Measurements from ENCODE around the gene SLF2. TPM values are rescaled to one million over a fixed set of nuclear protein-coding genes. Genes with fewer than 3 reads are reported as not detected.

The SLF2 gene
- total RNA-seq, 4 donors from 2014 or later, result 22.1 to 32.4 (median 25.6) TPM

- no peak for ATAC-seq
- TF ChIP-seq POLR2AphosphoS5 (IDR thresholded peaks at IDR 0.05), result no peak
- no peak for TF ChIP-seq POLR2A (IDR thresholded peaks at IDR 0.05)
- TF ChIP-seq EP300 (IDR thresholded peaks at IDR 0.05), result no peak
- TF ChIP-seq CTCF (IDR thresholded peaks at IDR 0.05), result no peak
These were observed 30.7 kb downstream of the SLF2 start for GRCh38 chr10:100943508-100943907.

GRCh38 chr10:100945754-100946153, 33.0 kb downstream of the SLF2 start:
- H3K4me3 ChIP-seq, result no peak overlapping the region
- H3K36me3 ChIP-seq, result peaks cover 13 to 99% of the 10 kb centered on the region in 2 donors
- H3K4me1 ChIP-seq, result no peaks in the 10 kb centered on the region
- no peak for TF ChIP-seq CTCF (IDR thresholded peaks at IDR 0.05)
- TF ChIP-seq POLR2A (IDR thresholded peaks at IDR 0.05), result no peak
- no peak for TF ChIP-seq POLR2AphosphoS5 (IDR thresholded peaks at IDR 0.05)
- no peak for TF ChIP-seq EP300 (IDR thresholded peaks at IDR 0.05)
- no peaks in the 10 kb centered on the region for H3K27me3 ChIP-seq
- H3K9me3 ChIP-seq, result no peaks in the 10 kb centered on the region
- H3K27ac ChIP-seq, result no peak overlapping the region
- no peak for ATAC-seq

More at GRCh38 chr10:100943508-100943907, 30.7 kb downstream of the SLF2 start:
- Histone ChIP-seq H3K4me1 (no peaks in the 10 kb centered on the region), H3K27me3 (no peaks in the 10 kb centered on the region), H3K36me3 (peaks cover 9 to 99% of the 10 kb centered on the region in 2 donors), H3K9me3 (no peaks in the 10 kb centered on the region), H3K27ac (no peak overlapping the region), H3K4me3 (no peak overlapping the region)

GRCh38 chr10:100948916-100949315, 36.2 kb downstream of the SLF2 start:
- ATAC-seq, result no peak
- TF ChIP-seq POLR2AphosphoS5 (IDR thresholded peaks at IDR 0.05) (no peak), EP300 (IDR thresholded peaks at IDR 0.05) (no peak), POLR2A (IDR thresholded peaks at IDR 0.05) (no peak), CTCF (IDR thresholded peaks at IDR 0.05) (no peak)
- no peaks in the 10 kb centered on the region for H3K9me3 ChIP-seq
- H3K4me3 ChIP-seq, result no peak overlapping the region
- H3K27ac ChIP-seq, result no peak overlapping the region
- H3K27me3 ChIP-seq, result no peaks in the 10 kb centered on the region
- 85 to 91% methylated on average over 3 of the region's 3 CpGs for WGBS, 2 donors (ENCODE audit: low coverage in 1 of 2)
- peaks cover 9 to 100% of the 10 kb centered on the region in 2 donors for H3K36me3 ChIP-seq
- no peaks in the 10 kb centered on the region for H3K4me1 ChIP-seq

- ATAC-seq, result no peak
- Histone ChIP-seq H3K9me3 (no peaks in the 10 kb centered on the region), H3K4me1 (no peaks in the 10 kb centered on the region), H3K4me3 (no peak overlapping the region), H3K36me3 (peaks cover 4 to 97% of the 10 kb centered on the region in 2 donors), H3K27me3 (no peaks in the 10 kb centered on the region), H3K27ac (no peak overlapping the region)
- TF ChIP-seq EP300 (IDR thresholded peaks at IDR 0.05) (no peak), POLR2A (IDR thresholded peaks at IDR 0.05) (no peak), CTCF (IDR thresholded peaks at IDR 0.05) (no peak), POLR2AphosphoS5 (IDR thresholded peaks at IDR 0.05) (no peak)
These were observed 47.5 kb downstream of the SLF2 start for GRCh38 chr10:100960251-100960650.

GRCh38 chr10:100962351-100963080, 49.8 kb downstream of the SLF2 start:
- no peak for ATAC-seq
- H3K4me1 ChIP-seq, result no peaks in the 10 kb centered on the region
- no peak overlapping the region for H3K27ac ChIP-seq
- no peak overlapping the region for H3K4me3 ChIP-seq
- no peaks in the 10 kb centered on the region for H3K27me3 ChIP-seq
- no peak for TF ChIP-seq POLR2AphosphoS5 (IDR thresholded peaks at IDR 0.05)
- TF ChIP-seq CTCF (IDR thresholded peaks at IDR 0.05), result no peak
- TF ChIP-seq POLR2A (IDR thresholded peaks at IDR 0.05), result no peak
- no peak for TF ChIP-seq EP300 (IDR thresholded peaks at IDR 0.05)
- 70 to 81% methylated on average over 2 to 4 of the region's 4 CpGs for WGBS, 2 donors (ENCODE audit: low coverage in 1 of 2)
- H3K36me3 ChIP-seq, result peaks cover 4 to 91% of the 10 kb centered on the region in 2 donors
- no peaks in the 10 kb centered on the region for H3K9me3 ChIP-seq
